ENCODE data around the gene CMTM1.
"Not testable (repeated sequence)": the region's sequence is repeated elsewhere in the genome, so short reads cannot be mapped to it uniquely, and the experiment has no call there.

Gene CMTM1

DNA sequence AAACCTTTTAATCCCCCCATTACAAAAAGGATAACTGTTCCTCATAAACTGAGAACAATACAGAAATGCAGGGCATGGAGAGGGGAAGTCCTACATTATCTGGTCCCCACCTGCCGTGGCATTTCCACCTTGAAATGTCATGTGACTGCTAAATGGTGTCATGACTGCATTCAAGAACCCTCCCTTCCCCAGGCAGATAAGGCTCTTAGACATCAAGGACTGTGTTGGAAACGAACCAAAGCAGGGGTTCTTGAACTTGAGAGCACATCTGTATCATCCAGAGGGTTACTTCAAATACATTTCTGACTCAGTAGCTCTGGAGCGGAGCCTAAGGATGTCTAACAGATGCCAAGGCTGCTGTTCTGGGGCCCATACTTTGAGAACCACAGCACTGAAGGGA lies 56.6 kb downstream of the CMTM1 start:
- TF ChIP-seq, protein P1, sequence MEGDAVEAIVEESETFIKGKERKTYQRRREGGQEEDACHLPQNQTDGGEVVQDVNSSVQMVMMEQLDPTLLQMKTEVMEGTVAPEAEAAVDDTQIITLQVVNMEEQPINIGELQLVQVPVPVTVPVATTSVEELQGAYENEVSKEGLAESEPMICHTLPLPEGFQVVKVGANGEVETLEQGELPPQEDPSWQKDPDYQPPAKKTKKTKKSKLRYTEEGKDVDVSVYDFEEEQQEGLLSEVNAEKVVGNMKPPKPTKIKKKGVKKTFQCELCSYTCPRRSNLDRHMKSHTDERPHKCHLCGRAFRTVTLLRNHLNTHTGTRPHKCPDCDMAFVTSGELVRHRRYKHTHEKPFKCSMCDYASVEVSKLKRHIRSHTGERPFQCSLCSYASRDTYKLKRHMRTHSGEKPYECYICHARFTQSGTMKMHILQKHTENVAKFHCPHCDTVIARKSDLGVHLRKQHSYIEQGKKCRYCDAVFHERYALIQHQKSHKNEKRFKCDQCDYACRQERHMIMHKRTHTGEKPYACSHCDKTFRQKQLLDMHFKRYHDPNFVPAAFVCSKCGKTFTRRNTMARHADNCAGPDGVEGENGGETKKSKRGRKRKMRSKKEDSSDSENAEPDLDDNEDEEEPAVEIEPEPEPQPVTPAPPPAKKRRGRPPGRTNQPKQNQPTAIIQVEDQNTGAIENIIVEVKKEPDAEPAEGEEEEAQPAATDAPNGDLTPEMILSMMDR (IDR thresholded peaks at IDR 0.05; ENCODE audit: low read depth, low read length, poor library complexity, severe bottlenecking) = no peak
- TF ChIP-seq EZH2phosphoT487 (IDR thresholded peaks at IDR 0.05; ENCODE audit: borderline replicate concordance, low read length) = no peak
- Histone ChIP-seq H3F3A (ENCODE audit: control insufficient read depth, insufficient read depth) (no peaks in the 10 kb centered on the region), H3K27me3 (ENCODE audit: control insufficient read depth, low read length) (no peaks in the 10 kb centered on the region), H3K27ac (ENCODE audit: low read depth, low read length) (no peak overlapping the region), H3K36me3 (ENCODE audit: control insufficient read depth, low read length) (no peaks in the 10 kb centered on the region), H3K9me3 (ENCODE audit: control insufficient read depth, insufficient read depth, low read length) (no peaks in the 10 kb centered on the region), H3K4me2 (ENCODE audit: low read length) (no peak overlapping the region), H3K79me2 (ENCODE audit: control insufficient read depth, low read length) (no peaks in the 10 kb centered on the region), H3K9me2 (replicated peaks; ENCODE audit: control insufficient read depth, low read length) (no peaks in the 10 kb centered on the region), H3K4me1 (ENCODE audit: control insufficient read depth, low read length) (peaks cover 30% of the 10 kb centered on the region), H3K4me3 (ENCODE audit: low read length) (no peak overlapping the region), H4K20me1 (ENCODE audit: control insufficient read depth, insufficient read depth, low read depth, low read length) (no peaks in the 10 kb centered on the region)

DNA sequence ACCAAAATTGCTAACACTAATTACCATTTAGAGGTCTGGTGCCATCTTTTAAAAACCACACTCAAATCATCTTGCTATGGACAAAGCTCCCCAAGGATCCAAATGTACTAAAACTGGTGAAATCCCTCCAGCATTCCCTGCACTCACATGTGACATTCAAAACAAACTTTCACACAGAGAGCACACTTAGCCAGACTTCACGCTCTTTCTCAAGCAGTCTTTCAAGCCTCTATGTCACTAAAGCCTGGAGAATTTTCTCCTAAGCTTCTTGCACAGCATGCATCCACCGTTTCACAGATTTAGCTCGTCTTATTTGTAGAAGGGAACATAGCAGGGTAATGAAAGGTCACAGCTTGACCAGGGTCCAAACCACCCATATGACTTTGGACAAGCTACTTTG lies 57.5 kb downstream of the CMTM1 start:
- TF ChIP-seq, protein P1 (IDR thresholded peaks at IDR 0.05; ENCODE audit: low read depth, low read length, poor library complexity, severe bottlenecking) = no peak
- TF ChIP-seq EZH2phosphoT487 (IDR thresholded peaks at IDR 0.05; ENCODE audit: borderline replicate concordance, low read length) = no peak
- Histone ChIP-seq H3F3A (ENCODE audit: control insufficient read depth, insufficient read depth) (no peaks in the 10 kb centered on the region), H3K27ac (ENCODE audit: low read depth, low read length) (no peak overlapping the region), H3K4me1 (ENCODE audit: control insufficient read depth, low read length) (peaks cover 21% of the 10 kb centered on the region), H3K4me2 (ENCODE audit: low read length) (no peak overlapping the region), H3K4me3 (ENCODE audit: low read length) (no peak overlapping the region), H4K20me1 (ENCODE audit: control insufficient read depth, insufficient read depth, low read depth, low read length) (no peaks in the 10 kb centered on the region), H3K9me2 (replicated peaks; ENCODE audit: control insufficient read depth, low read length) (no peaks in the 10 kb centered on the region), H3K27me3 (ENCODE audit: control insufficient read depth, low read length) (no peaks in the 10 kb centered on the region), H3K79me2 (ENCODE audit: control insufficient read depth, low read length) (no peaks in the 10 kb centered on the region), H3K36me3 (ENCODE audit: control insufficient read depth, low read length) (no peaks in the 10 kb centered on the region), H3K9me3 (ENCODE audit: control insufficient read depth, insufficient read depth, low read length) (no peaks in the 10 kb centered on the region)

DNA sequence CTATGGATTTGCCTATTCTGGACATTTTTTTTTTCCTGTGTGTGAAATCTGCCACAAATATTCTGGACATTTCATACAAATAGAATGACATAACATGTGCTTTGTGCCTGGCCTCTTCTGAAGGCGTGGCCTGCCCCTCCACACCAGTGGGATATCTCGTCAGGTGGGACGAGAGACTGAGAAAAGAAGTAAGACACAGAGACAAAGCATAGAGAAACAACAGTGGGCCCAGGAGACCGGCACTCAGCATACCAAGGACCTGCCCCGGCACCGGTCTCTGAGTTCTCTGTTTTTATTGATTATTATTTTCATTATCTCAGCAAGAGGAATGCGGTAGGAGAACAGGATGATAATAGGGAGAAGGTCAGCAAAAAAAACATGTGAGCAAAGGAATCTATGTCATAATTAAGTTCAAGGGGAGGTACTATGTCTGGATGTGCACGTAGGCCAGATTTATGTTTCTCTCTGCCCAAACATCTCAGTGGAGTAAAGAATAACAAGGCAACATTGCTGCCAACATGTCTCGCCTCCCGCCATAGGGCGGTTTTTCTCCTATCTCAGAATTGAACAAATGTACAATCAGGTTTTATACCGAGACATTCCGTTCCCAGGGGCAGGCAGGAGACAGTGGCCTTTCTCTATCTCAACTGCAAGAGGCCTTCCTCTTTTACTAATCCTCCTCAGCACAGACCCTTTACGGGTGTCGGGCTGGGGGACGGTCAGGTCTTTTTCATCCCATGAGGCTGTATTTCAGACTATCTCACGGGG lies 61.6 kb downstream of the CMTM1 start:
- not testable (repeated sequence) for H3K27ac ChIP-seq (ENCODE audit: low read depth, low read length); H4K20me1 ChIP-seq (ENCODE audit: control insufficient read depth, insufficient read depth, low read depth, low read length); H3F3A ChIP-seq (ENCODE audit: control insufficient read depth, insufficient read depth); H3K4me2 ChIP-seq (ENCODE audit: low read length); H3K9me3 ChIP-seq (ENCODE audit: control insufficient read depth, insufficient read depth, low read length); H3K4me1 ChIP-seq (ENCODE audit: control insufficient read depth, low read length); H3K27me3 ChIP-seq (ENCODE audit: control insufficient read depth, low read length); H3K9me2 ChIP-seq (replicated peaks; ENCODE audit: control insufficient read depth, low read length); H3K79me2 ChIP-seq (ENCODE audit: control insufficient read depth, low read length); H3K36me3 ChIP-seq (ENCODE audit: control insufficient read depth, low read length); H3K4me3 ChIP-seq (ENCODE audit: low read length)
